ENCODE results near the gene SYT9. TPM values are rescaled to one million over a fixed set of nuclear protein-coding genes. Genes with fewer than 3 reads are reported as not detected.

Gene SYT9
- total RNA-seq, 1 experiment from 2014 or later: not detected

DNA sequence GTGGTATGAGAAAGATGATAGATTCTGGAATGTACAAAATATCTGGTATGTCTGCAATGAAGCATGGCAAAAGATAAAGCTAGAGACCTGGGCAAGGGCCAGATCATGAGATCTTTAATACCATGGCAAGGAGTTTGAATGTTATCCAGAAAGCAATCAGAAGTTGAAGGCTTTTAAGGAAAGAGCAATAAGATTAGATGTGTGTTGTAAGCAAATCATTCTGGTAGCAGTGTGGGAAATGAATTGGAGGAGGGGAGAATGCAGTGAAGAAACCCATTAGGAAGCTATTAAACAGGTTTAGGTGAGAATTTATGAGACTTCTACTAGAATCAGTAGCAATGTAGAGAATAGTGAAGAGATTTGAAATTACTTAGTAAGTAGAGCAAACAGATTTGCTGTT is 32.2 kb upstream of the SYT9 start:
- TF ChIP-seq, protein P1, sequence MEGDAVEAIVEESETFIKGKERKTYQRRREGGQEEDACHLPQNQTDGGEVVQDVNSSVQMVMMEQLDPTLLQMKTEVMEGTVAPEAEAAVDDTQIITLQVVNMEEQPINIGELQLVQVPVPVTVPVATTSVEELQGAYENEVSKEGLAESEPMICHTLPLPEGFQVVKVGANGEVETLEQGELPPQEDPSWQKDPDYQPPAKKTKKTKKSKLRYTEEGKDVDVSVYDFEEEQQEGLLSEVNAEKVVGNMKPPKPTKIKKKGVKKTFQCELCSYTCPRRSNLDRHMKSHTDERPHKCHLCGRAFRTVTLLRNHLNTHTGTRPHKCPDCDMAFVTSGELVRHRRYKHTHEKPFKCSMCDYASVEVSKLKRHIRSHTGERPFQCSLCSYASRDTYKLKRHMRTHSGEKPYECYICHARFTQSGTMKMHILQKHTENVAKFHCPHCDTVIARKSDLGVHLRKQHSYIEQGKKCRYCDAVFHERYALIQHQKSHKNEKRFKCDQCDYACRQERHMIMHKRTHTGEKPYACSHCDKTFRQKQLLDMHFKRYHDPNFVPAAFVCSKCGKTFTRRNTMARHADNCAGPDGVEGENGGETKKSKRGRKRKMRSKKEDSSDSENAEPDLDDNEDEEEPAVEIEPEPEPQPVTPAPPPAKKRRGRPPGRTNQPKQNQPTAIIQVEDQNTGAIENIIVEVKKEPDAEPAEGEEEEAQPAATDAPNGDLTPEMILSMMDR (IDR thresholded peaks at IDR 0.05; ENCODE audit: unreplicated experiment): no peak
- BruUV-seq (replicated peaks): no TSS peak
- H3K27ac Mint-ChIP-seq (ENCODE audit: unreplicated experiment): no peak overlapping the region
- intact Hi-C loops (cut with micrococcal nuclease; ENCODE audit: unreplicated experiment): no loop called here
- H3K4me3 Mint-ChIP-seq (ENCODE audit: low read depth, unreplicated experiment): no peak overlapping the region
- peaks cover 72% of the 10 kb centered on the region for H3K27me3 Mint-ChIP-seq (ENCODE audit: unreplicated experiment)
- no peaks in the 10 kb centered on the region for H3K9me3 Mint-ChIP-seq (ENCODE audit: low read depth, unreplicated experiment)
- CTCF ChIA-PET: no interaction called here
- no peak for DNase-seq
- no peaks in the 10 kb centered on the region for H3K4me1 Mint-ChIP-seq (ENCODE audit: low read depth, unreplicated experiment)
- no peaks in the 10 kb centered on the region for H3K36me3 Mint-ChIP-seq (ENCODE audit: insufficient read depth, unreplicated experiment)

DNA sequence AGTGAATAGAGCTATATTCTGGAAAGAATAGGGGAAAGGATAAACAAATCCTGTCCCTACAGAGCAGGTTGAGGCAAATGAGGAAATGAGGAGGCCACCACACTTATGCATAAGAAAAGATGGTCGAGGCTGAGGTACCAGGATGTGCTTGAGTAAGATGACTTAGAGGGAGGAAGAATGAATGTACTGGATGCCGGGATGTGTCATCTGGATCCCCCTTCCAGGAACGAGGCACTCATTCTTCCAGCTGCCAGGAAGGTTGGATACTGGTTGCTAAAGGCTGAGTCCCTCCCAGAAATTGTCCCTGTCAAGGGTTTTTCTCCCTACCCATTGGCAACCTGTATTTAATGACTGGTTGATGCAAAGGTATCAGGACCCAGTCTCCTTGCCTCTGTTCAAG is 31.1 kb upstream of the SYT9 start:
- no TSS peak for BruUV-seq (replicated peaks)
- Mint-ChIP-seq H3K9me3 (ENCODE audit: low read depth, unreplicated experiment) (no peaks in the 10 kb centered on the region), H3K4me1 (ENCODE audit: low read depth, unreplicated experiment) (no peaks in the 10 kb centered on the region), H3K27me3 (ENCODE audit: unreplicated experiment) (peaks cover 72% of the 10 kb centered on the region), H3K36me3 (ENCODE audit: insufficient read depth, unreplicated experiment) (no peaks in the 10 kb centered on the region), H3K27ac (ENCODE audit: unreplicated experiment) (no peak overlapping the region), H3K4me3 (ENCODE audit: low read depth, unreplicated experiment) (no peak overlapping the region)
- CTCF ChIA-PET: no interaction called here
- DNase-seq: no peak
- intact Hi-C loops (cut with micrococcal nuclease; ENCODE audit: unreplicated experiment): no loop called here
- TF ChIP-seq, protein P1 (IDR thresholded peaks at IDR 0.05; ENCODE audit: unreplicated experiment): no peak

DNA sequence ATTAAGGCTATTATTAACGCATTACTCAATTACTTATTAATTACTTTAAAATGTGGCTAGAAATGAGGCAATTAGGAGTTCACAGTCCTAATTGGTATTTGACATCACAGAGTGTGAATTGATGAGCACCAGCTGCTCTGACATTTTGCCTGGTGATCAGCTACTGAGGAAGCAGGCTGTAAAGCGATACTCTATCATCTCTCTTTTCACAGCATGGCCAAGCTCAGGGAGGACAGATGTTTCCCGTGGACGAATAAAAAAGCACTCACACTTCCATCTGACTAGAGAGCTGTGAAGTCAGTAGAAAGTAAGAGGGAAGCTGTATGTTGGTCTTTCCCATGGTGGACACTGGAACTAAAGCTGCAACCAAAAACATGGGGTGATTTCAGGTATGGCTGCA is 29.1 kb upstream of the SYT9 start:
- H3K4me1 Mint-ChIP-seq (ENCODE audit: low read depth, unreplicated experiment): no peaks in the 10 kb centered on the region
- no peak overlapping the region for H3K4me3 Mint-ChIP-seq (ENCODE audit: low read depth, unreplicated experiment)
- no peaks in the 10 kb centered on the region for H3K36me3 Mint-ChIP-seq (ENCODE audit: insufficient read depth, unreplicated experiment)
- TF ChIP-seq, protein P1 (IDR thresholded peaks at IDR 0.05; ENCODE audit: unreplicated experiment): no peak
- H3K27ac Mint-ChIP-seq (ENCODE audit: unreplicated experiment): no peak overlapping the region
- no TSS peak for BruUV-seq (replicated peaks)
- peaks cover 70% of the 10 kb centered on the region for H3K27me3 Mint-ChIP-seq (ENCODE audit: unreplicated experiment)
- CTCF ChIA-PET: no interaction called here
- DNase-seq: no peak
- no peaks in the 10 kb centered on the region for H3K9me3 Mint-ChIP-seq (ENCODE audit: low read depth, unreplicated experiment)
- intact Hi-C loops (cut with micrococcal nuclease; ENCODE audit: unreplicated experiment): no loop called here

DNA sequence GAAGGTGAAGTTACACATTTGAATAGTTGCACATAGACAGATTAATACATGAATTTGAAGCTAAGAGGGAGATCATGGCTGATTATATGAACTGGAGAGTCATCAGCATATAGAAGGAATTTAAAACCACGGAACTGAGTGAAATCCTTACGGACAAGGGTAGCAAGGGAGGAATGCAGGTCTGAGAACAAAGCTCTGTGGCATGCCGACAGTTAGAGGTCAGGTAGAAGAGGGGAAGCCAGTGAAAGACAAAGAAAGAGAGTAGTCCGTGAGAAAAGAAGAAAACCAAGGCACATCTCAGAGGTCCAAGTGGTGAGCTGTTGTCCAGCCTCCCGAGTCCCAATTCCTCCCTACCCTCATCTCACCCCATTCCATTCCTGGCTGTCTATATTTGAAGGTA is 11.8 kb upstream of the SYT9 start:
- H3K4me1 Mint-ChIP-seq (ENCODE audit: low read depth, unreplicated experiment): no peaks in the 10 kb centered on the region
- CTCF ChIA-PET: no interaction called here
- no TSS peak for BruUV-seq (replicated peaks)

More for the DNA sequence above, 11.8 kb upstream of the SYT9 start:
- Mint-ChIP-seq H3K4me3 (ENCODE audit: low read depth, unreplicated experiment) (no peak overlapping the region), H3K27ac (ENCODE audit: unreplicated experiment) (no peak overlapping the region), H3K9me3 (ENCODE audit: low read depth, unreplicated experiment) (no peaks in the 10 kb centered on the region), H3K36me3 (ENCODE audit: insufficient read depth, unreplicated experiment) (no peaks in the 10 kb centered on the region), H3K27me3 (ENCODE audit: unreplicated experiment) (peaks cover 52% of the 10 kb centered on the region)
- intact Hi-C loops (cut with micrococcal nuclease; ENCODE audit: unreplicated experiment): no loop called here
- TF ChIP-seq, protein P1 (IDR thresholded peaks at IDR 0.05; ENCODE audit: unreplicated experiment): no peak
- no peak for DNase-seq
